Endothelial cell of hepatic sinusoid (primary cell): Measurements from ENCODE around the gene RGS16.

Experiments
- in situ Hi-C: cut with HindIII; loops from 2 replicates; pipeline ENCODE4 v1.10.0; 2017; ENCODE audit warnings: low sequenced_read_pairs

Gene RGS16

GRCh38 chr1:182631053-182631677 lies 27.0 kb upstream of the RGS16 start:
- in situ Hi-C loops: loop anchor here (5.0 kb wide), 1 partner anchor 41 kb away; no protein-coding TSS in a partner anchor

GRCh38 chr1:182630586-182630985 lies 26.4 kb upstream of the RGS16 start:
- in situ Hi-C loops: loop anchor here (5.0 kb wide), 1 partner anchor 42 kb away; no protein-coding TSS in a partner anchor

- in situ Hi-C loops: loop anchor here (5.0 kb wide), 1 partner anchor 43 kb away; no protein-coding TSS in a partner anchor
Measured at GRCh38 chr1:182629499-182630096, 25.4 kb upstream of the RGS16 start.

GRCh38 chr1:182629080-182629479 lies 24.9 kb upstream of the RGS16 start:
- in situ Hi-C loops: no loop called here

GRCh38 chr1:182628657-182629056 lies 24.5 kb upstream of the RGS16 start:
- in situ Hi-C loops: no loop called here

GRCh38 chr1:182627622-182628021 lies 23.4 kb upstream of the RGS16 start:
- in situ Hi-C loops: no loop called here

GRCh38 chr1:182626527-182626926 lies 22.3 kb upstream of the RGS16 start:
- in situ Hi-C loops: no loop called here

- in situ Hi-C loops: no loop called here
Measured at GRCh38 chr1:182625719-182626504, 21.7 kb upstream of the RGS16 start.

GRCh38 chr1:182625024-182625423 lies 20.8 kb upstream of the RGS16 start:
- in situ Hi-C loops: no loop called here

- in situ Hi-C loops: no loop called here
Measured at GRCh38 chr1:182624577-182624976, 20.4 kb upstream of the RGS16 start.

- in situ Hi-C loops: no loop called here
Measured at GRCh38 chr1:182622901-182623528, 18.8 kb upstream of the RGS16 start.

GRCh38 chr1:182621906-182622305 lies 17.7 kb upstream of the RGS16 start:
- in situ Hi-C loops: no loop called here

- in situ Hi-C loops: no loop called here
Measured at GRCh38 chr1:182620924-182621585, 16.9 kb upstream of the RGS16 start.

GRCh38 chr1:182617734-182618351 lies 13.7 kb upstream of the RGS16 start:
- in situ Hi-C loops: no loop called here

GRCh38 chr1:182617014-182617429 lies 12.8 kb upstream of the RGS16 start:
- in situ Hi-C loops: no loop called here

GRCh38 chr1:182616130-182617013 lies 12.2 kb upstream of the RGS16 start:
- in situ Hi-C loops: no loop called here

GRCh38 chr1:182615468-182616129 lies 11.4 kb upstream of the RGS16 start:
- in situ Hi-C loops: no loop called here

GRCh38 chr1:182614796-182615454 lies 10.7 kb upstream of the RGS16 start:
- in situ Hi-C loops: no loop called here
